Keratinocyte (primary cell): ENCODE data around the gene STK4. TPM values are rescaled to one million over a fixed set of nuclear protein-coding genes. Genes with fewer than 3 reads are reported as not detected.

Source experiments
- DNase-seq: peaks from one replicate; pipeline ENCODE4 v3.0.0-alpha.2; 2011; ENCODE audit warnings: low read depth, missing footprints, low spot score
- FAIRE-seq: peaks from 2 replicates; lab custom pipeline; 2011; peaks lifted over from hg19 to GRCh38; lab: Jason Lieb, UNC
- H2AFZ ChIP-seq: 2 replicates; pipeline ENCODE4 v1.6.0; 2012; ENCODE audit warnings: low read length, control low read depth, inconsistent platforms; ENCODE audit not compliant: control insufficient read depth
- H3K27ac ChIP-seq: 2 replicates; pipeline ENCODE4 v1.5.1; 2011; ENCODE audit warnings: low read length; ENCODE audit not compliant: control insufficient read depth, insufficient read depth
- H3K27me3 ChIP-seq: 3 replicates; pipeline ENCODE4 v1.6.0; 2011; ENCODE audit warnings: low read length; ENCODE audit not compliant: control insufficient read depth, insufficient read depth; ENCODE audit errors: extremely low read depth
- H3K36me3 ChIP-seq, 2 experiments: 2 replicates in 1 of 2; 3 replicates in 1 of 2; pipeline ENCODE4 v1.5.1; 2011; ENCODE audit warnings: low read length in 2 of 2, mild to moderate bottlenecking in 1 of 2; ENCODE audit not compliant: control insufficient read depth in 2 of 2, insufficient read depth in 2 of 2; ENCODE audit errors: extremely low read depth in 1 of 2
- H3K4me1 ChIP-seq: 3 replicates; pipeline ENCODE4 v1.5.1; 2011; ENCODE audit warnings: low read length; ENCODE audit not compliant: control insufficient read depth, insufficient read depth; ENCODE audit errors: extremely low read depth
- H3K4me2 ChIP-seq: 3 replicates; pipeline ENCODE4 v1.6.0; 2011; ENCODE audit warnings: low read depth, low read length; ENCODE audit not compliant: control insufficient read depth, insufficient read depth; ENCODE audit errors: extremely low read depth
- H3K4me3 ChIP-seq, 3 experiments: fragments of 200-600 bp in 1 of 3; sonication (generic) in 1 of 3; 2 replicates in 2 of 3; 3 replicates in 1 of 3; pipeline ENCODE4 v1.5.1; 2011 to 2016; ENCODE audit warnings: low read length in 3 of 3, mild to moderate bottlenecking in 3 of 3, control low read depth in 2 of 3, inconsistent platforms in 1 of 3, low read depth in 1 of 3, mixed read lengths in 1 of 3, mixed run types in 1 of 3, moderate library complexity in 1 of 3; ENCODE audit not compliant: control insufficient read depth in 2 of 3, insufficient read depth in 2 of 3; ENCODE audit errors: extremely low read depth in 1 of 3
- H3K79me2 ChIP-seq: 2 replicates; pipeline ENCODE4 v1.6.0; 2012; ENCODE audit warnings: low read length; ENCODE audit not compliant: control insufficient read depth, insufficient read depth
- H3K9ac ChIP-seq: 3 replicates; pipeline ENCODE4 v1.6.0; 2011; ENCODE audit warnings: low read length; ENCODE audit not compliant: control insufficient read depth, insufficient read depth; ENCODE audit errors: extremely low read depth
- H3K9me1 ChIP-seq: 3 replicates; pipeline ENCODE4 v1.6.0; 2011; ENCODE audit warnings: low read length; ENCODE audit not compliant: control insufficient read depth, insufficient read depth; ENCODE audit errors: extremely low read depth
- H3K9me3 ChIP-seq: 2 replicates; pipeline ENCODE4 v1.5.1; 2012; ENCODE audit warnings: low read depth, low read length; ENCODE audit not compliant: control insufficient read depth
- H4K20me1 ChIP-seq: 3 replicates; pipeline ENCODE4 v1.6.0; 2011; ENCODE audit warnings: low read length; ENCODE audit not compliant: control insufficient read depth, insufficient read depth; ENCODE audit errors: extremely low read depth
- EZH2 ChIP-seq: IDR thresholded peaks from one replicate; pipeline ENCODE4 v1.6.1; 2012; ENCODE audit warnings: inconsistent platforms, mild to moderate bottlenecking, low read length, moderate library complexity
- dilution Hi-C: fragments of 300-500 bp; cut with MboI; formaldehyde crosslinking; loops from one replicate; pipeline ENCODE4 v1.7.0; 2020; ENCODE audit warnings: low sequenced_read_pairs; ENCODE audit not compliant: extremely low pct_ligation_motif_present
- polyA plus RNA-seq, 5 experiments: library from polyadenylated mRNA; depleted of rRNA in 3 of 5; stranded (reverse) in 3 of 5; stranded (forward) in 1 of 5; unstranded in 1 of 5; fragments of >200 nt; gene quantifications; 1 replicate in 1 of 5; 2 replicates in 3 of 5; 3 replicates in 1 of 5; pipeline versions ENCODE4 v1.2.1 to v1.2.3, GENCODE V29; 2011 to 2012; ENCODE audit warnings: missing spikeins in 2 of 5, low read depth in 1 of 5, low replicate concordance in 1 of 5
- TF ChIP-seq, protein P1 (sequence below), 3 experiments: IDR thresholded peaks in 1 of 3; conservative IDR thresholded peaks in 1 of 3; optimal IDR thresholded peaks in 1 of 3; 2 replicates in 2 of 3; 3 replicates in 1 of 3; pipeline versions ENCODE3 to v1.5.1; 2011; ENCODE audit warnings: low read length in 3 of 3, mild to moderate bottlenecking in 3 of 3, moderate library complexity in 2 of 3, control low read depth in 1 of 3, inconsistent platforms in 1 of 3; ENCODE audit not compliant: insufficient read depth in 2 of 3; ENCODE audit errors: extremely low read depth in 1 of 3

The STK4 gene
- polyA plus RNA-seq, 1 donor (not counting 4 experiments of a cell fraction or from before 2014, with no cell fraction given): 30.5 TPM

DNA sequence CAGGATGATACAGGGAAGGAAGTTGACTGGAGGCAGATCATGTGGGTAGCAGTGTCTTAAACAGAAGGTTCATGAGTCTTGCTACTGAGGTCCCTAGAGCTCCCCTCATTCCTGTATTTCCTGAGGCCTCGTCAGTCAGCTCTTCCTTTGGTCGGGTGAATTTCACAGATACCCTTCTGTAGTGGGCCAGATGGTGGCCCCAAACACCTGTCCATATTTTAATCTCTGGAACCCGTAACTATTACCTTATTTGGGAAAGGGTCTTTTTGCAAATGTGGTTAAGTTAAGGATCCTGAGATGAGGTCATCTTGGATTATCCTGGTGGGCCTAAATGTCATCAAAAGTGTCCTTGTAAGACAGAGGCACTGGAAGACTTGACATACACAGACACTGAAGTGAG is 125.1 kb downstream of the STK4 start:
- no peak overlapping the region for H2AFZ ChIP-seq
- DNase-seq (no peak), FAIRE-seq (no peak)
- dilution Hi-C loops: no loop called here
- H3K4me2 ChIP-seq: no peak overlapping the region
- no peak overlapping the region for H3K27ac ChIP-seq
- TF ChIP-seq, protein P1, sequence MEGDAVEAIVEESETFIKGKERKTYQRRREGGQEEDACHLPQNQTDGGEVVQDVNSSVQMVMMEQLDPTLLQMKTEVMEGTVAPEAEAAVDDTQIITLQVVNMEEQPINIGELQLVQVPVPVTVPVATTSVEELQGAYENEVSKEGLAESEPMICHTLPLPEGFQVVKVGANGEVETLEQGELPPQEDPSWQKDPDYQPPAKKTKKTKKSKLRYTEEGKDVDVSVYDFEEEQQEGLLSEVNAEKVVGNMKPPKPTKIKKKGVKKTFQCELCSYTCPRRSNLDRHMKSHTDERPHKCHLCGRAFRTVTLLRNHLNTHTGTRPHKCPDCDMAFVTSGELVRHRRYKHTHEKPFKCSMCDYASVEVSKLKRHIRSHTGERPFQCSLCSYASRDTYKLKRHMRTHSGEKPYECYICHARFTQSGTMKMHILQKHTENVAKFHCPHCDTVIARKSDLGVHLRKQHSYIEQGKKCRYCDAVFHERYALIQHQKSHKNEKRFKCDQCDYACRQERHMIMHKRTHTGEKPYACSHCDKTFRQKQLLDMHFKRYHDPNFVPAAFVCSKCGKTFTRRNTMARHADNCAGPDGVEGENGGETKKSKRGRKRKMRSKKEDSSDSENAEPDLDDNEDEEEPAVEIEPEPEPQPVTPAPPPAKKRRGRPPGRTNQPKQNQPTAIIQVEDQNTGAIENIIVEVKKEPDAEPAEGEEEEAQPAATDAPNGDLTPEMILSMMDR (optimal IDR thresholded peaks at IDR 0.05 in 1 of 3, IDR thresholded peaks at IDR 0.05 in 1 of 3, conservative IDR thresholded peaks at IDR 0.05 in 1 of 3; ENCODE audit: extremely low read depth in 1 of 3, insufficient read depth in 2 of 3, low read length in 3 of 3): no peak
- no peak for TF ChIP-seq EZH2
- no peak overlapping the region for H3K9ac ChIP-seq
- no peak overlapping the region for H3K4me3 ChIP-seq
- H3K4me1 ChIP-seq: peaks cover 15% of the 10 kb centered on the region
- H3K27me3 ChIP-seq: no peaks in the 10 kb centered on the region
- H3K36me3 ChIP-seq: no peaks in the 10 kb centered on the region
- H3K79me2 ChIP-seq: no peaks in the 10 kb centered on the region
- H4K20me1 ChIP-seq: no peaks in the 10 kb centered on the region
- no peaks in the 10 kb centered on the region for H3K9me1 ChIP-seq
- H3K9me3 ChIP-seq: no peaks in the 10 kb centered on the region

- no peak overlapping the region for H3K4me2 ChIP-seq
- no peak overlapping the region for H3K4me3 ChIP-seq
- no peaks in the 10 kb centered on the region for H3K9me3 ChIP-seq
- no peak overlapping the region for H3K9ac ChIP-seq
- no peaks in the 10 kb centered on the region for H3K9me1 ChIP-seq
- H3K79me2 ChIP-seq: no peaks in the 10 kb centered on the region
- H4K20me1 ChIP-seq: no peaks in the 10 kb centered on the region
- no peak overlapping the region for H3K27ac ChIP-seq
- H3K36me3 ChIP-seq: no peaks in the 10 kb centered on the region
- no peak for DNase-seq
- FAIRE-seq: no peak
- dilution Hi-C loops: no loop called here
- H3K4me1 ChIP-seq: peaks cover 9% of the 10 kb centered on the region
- H2AFZ ChIP-seq: no peak overlapping the region
- no peaks in the 10 kb centered on the region for H3K27me3 ChIP-seq
- TF ChIP-seq, protein P1 (optimal IDR thresholded peaks at IDR 0.05 in 1 of 3, IDR thresholded peaks at IDR 0.05 in 1 of 3, conservative IDR thresholded peaks at IDR 0.05 in 1 of 3; ENCODE audit: extremely low read depth in 1 of 3, insufficient read depth in 2 of 3, low read length in 3 of 3): no peak
- no peak for TF ChIP-seq EZH2
Observed at GRCh38 chr20:45092898-45093297, 126.6 kb downstream of the STK4 start.
